Activated T-cell treated with anti-CD3 and anti-CD28 coated beads, Interleukin-2, amount 50 U/mL, for 72 hours (primary cell): ENCODE measurements around the gene MYO3B. TPM values are rescaled to one million over a fixed set of nuclear protein-coding genes. Genes with fewer than 3 reads are reported as not detected.

Experiments
- ATAC-seq, 2 donors: fragments of 150-1000 bp; cut with Tn5 transposase; replicated peaks in 1 of 2; 2 replicates each; pipeline ENCODE4 v1.10.0; 2021; ENCODE audit warnings: moderate library complexity in 2 of 2, mild to moderate bottlenecking in 1 of 2
- DNase-seq, 2 donors: peaks; one replicate each; pipeline ENCODE4 v3.0.0; 2021 to 2022; ENCODE audit warnings: mixed read lengths in 1 of 2
- H3K27ac Mint-ChIP-seq: one replicate; pipeline ENCODE4 v1.8.0; 2022; ENCODE audit warnings: mild to moderate bottlenecking, moderate library complexity, mixed read lengths
- H3K27me3 Mint-ChIP-seq: one replicate; pipeline ENCODE4 v1.8.0; 2022; ENCODE audit warnings: low read depth, mixed read lengths
- H3K36me3 Mint-ChIP-seq, 2 donors: one replicate each; pipeline ENCODE4 v1.8.0; 2022; ENCODE audit warnings: mixed read lengths in 2 of 2, mild to moderate bottlenecking in 1 of 2; ENCODE audit not compliant: insufficient read depth in 2 of 2
- H3K4me1 Mint-ChIP-seq: one replicate; pipeline ENCODE4 v1.8.0; 2022; ENCODE audit warnings: low read depth, mixed read lengths
- H3K4me3 Mint-ChIP-seq, 2 donors: one replicate each; pipeline ENCODE4 v1.8.0; 2022; ENCODE audit warnings: mild to moderate bottlenecking in 2 of 2, mixed read lengths in 2 of 2, moderate library complexity in 2 of 2
- H3K9me3 Mint-ChIP-seq, 2 donors: one replicate each; pipeline ENCODE4 v1.8.0; 2022; ENCODE audit warnings: mixed read lengths in 2 of 2
- total RNA-seq, 2 donors: library from RNA; stranded (reverse); gene quantifications; one replicate each; pipeline ENCODE4 v1.2.3, GENCODE V29; 2022

Gene MYO3B
- total RNA-seq, 2 donors from 2014 or later: 3.8 to 4.1 TPM

DNA sequence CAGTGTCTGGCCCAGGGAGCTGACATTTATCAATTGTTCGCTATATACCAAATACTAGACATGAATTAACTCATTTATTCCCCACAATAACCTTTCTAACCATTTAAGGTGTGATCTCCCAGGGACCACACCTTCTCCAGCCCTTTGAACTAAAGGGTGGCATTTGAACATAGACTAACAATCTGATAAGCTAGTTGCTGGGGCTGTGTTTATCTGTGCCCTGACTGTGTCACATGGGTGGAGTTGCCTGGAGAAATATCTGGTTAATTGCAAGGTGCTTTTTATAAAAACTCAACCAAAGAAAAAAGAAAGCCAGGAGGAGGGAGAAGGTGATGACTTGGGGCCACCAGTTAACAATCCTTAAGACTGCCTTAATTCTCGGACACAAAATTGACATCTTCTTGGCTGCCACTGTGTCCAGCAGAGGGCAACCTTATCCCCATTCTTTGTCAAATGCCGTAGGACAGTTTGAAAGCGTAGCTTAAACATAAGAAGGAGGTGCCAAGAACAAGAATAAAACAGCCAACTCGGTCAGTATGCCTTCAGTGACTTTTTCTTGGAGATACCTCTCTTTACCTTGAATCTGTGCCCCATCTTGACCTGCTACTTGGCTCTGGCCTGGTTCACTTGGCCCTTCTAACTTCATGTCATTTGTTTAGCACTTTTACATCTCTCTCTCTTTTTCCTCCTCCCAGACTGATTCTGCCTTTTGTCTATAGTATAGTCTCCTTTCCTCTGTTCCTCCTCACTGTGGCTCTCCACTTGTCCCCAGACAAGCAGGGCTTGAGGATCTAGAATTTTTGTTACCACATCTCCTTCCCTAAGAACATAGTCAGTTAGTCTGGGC is 183.4 kb downstream of the MYO3B start:
- Mint-ChIP-seq H3K27me3 (no peaks in the 10 kb centered on the region), H3K27ac (peak overlapping the region; percentile 96), H3K4me1 (peaks cover 46% of the 10 kb centered on the region), H3K36me3 (no peaks in the 10 kb centered on the region), H3K9me3 (no peaks in the 10 kb centered on the region), H3K4me3 (peak overlapping the region; percentile 58 to 65)
- DNase-seq (peak; percentile 59 to 66), ATAC-seq (peak; percentile 56 to 63)

DNA sequence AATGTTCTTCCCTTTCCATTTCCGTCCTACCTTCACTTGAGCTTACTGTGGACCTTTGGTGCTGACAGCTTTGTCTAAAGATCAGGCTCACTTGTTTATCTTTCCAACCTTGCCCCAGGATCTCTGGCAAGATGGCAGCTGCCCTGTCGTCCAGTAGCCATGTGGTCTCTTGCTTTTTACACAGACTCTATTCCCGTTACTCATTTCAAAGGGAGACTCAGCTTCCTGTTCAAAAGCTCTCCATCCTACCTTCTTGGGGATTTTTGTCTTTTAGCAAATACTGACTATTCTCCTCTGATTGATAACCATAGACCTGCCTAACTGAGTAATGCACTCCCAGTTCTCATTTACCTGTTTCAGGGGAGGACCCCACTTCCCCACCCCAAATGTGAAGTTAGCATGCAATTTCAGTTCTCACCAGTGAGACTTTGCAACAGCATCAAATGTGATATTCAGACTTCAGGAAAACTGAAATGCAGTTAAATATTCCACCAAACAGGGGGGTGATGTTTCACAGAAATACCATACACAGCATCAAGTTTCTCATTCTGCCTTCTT is 184.4 kb downstream of the MYO3B start:
- H3K27me3 Mint-ChIP-seq: no peaks in the 10 kb centered on the region
- H3K4me3 Mint-ChIP-seq: peak overlapping the region; percentile 58 to 65
- no peaks in the 10 kb centered on the region for H3K36me3 Mint-ChIP-seq
- peak; percentile 15 to 30 for DNase-seq
- peaks cover 54% of the 10 kb centered on the region for H3K4me1 Mint-ChIP-seq
- no peaks in the 10 kb centered on the region for H3K9me3 Mint-ChIP-seq
- peak; percentile 69 to 73 for ATAC-seq
- peak overlapping the region; percentile 96 for H3K27ac Mint-ChIP-seq

DNA sequence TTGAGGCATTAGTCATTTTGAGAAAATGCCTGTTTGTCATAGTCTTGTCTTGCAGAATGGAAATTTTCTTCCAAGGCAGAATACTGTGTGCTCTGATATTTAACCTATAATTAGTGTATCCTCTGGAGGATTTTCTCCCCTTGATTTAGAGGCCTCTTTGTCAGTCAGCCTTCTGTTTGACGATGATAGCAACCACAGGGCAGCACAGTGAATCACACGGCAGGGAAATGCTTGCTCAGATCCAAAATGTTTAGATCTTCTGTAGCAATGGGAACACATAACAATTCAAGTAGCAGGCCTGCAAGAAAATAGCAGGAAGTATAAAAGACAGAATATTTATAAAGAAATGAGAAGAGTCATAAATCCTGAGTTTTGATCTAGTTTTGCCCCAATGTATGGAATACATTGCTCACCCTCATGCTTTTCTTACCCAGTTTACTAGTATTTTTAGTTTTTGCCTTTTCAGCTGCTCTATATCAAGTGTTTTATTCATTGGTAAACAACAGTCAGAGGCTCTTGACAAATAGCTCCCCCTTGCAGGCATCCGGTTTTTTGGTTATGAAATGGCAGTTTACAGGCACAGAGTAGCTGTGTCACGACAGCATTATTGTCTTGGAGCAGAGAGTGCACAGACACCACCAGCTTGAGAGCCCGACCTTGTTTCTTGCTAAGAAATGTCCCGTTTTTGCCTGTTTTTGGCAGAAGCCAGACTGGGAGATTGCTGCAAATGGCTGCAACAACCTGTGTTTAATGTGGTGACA is 185.1 kb downstream of the MYO3B start:
- ATAC-seq: peak; percentile 72 to 80
- no peaks in the 10 kb centered on the region for H3K27me3 Mint-ChIP-seq
- peak overlapping the region; percentile 58 to 65 for H3K4me3 Mint-ChIP-seq
- H3K9me3 Mint-ChIP-seq: no peaks in the 10 kb centered on the region
- peaks cover 60% of the 10 kb centered on the region for H3K4me1 Mint-ChIP-seq
- peak; percentile 31 to 54 for DNase-seq
- H3K36me3 Mint-ChIP-seq: no peaks in the 10 kb centered on the region
- H3K27ac Mint-ChIP-seq: peak overlapping the region; percentile 96

DNA sequence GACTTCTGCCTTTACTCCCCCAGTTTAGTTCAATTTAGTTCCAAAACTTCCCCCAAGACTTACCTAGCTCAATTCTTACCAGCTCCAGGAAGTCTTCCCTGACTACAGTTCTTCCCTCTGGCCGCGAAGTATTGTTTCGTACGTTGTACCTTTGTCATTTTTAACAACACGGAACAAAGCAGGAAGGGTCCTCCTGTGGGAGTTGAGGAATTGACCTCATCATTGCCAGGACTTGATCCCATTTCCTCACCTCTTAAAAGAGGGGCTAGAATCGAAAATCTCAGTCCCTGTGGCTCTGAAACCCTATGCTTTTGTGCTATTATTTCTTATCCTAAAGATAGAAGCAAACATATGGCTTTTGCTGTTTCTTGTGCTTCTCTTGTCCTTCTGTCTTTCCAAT is 187.1 kb downstream of the MYO3B start:
- ATAC-seq (no peak), DNase-seq (no peak)
- H3K9me3 Mint-ChIP-seq: no peaks in the 10 kb centered on the region
- H3K36me3 Mint-ChIP-seq: no peaks in the 10 kb centered on the region
- H3K4me1 Mint-ChIP-seq: peaks cover 80% of the 10 kb centered on the region
- H3K4me3 Mint-ChIP-seq: peak overlapping the region in 1 of 2 donors; percentile 8
- H3K27ac Mint-ChIP-seq: peak overlapping the region; percentile 56
- H3K27me3 Mint-ChIP-seq: no peaks in the 10 kb centered on the region

DNA sequence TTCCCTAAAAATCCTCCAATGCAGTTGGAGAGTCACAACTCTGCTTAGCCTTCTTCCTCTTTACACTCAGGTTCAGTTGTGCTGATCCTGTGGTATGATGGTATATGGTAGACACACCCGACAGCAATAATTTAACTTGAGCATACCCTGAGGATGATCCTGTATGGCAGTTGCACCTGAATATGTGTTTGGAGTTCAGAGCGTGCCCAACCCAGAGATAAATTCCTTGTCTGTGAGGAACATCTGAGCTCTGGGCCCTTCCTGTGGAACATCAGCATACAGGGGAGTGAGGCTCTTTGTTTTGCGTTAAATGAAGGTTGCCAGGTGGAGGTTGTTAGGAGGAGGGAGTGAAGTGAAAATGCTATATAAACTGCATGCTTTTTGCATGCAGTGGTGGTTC is 187.7 kb downstream of the MYO3B start:
- Mint-ChIP-seq H3K27ac (no peak overlapping the region), H3K4me3 (no peak overlapping the region), H3K27me3 (no peaks in the 10 kb centered on the region), H3K36me3 (no peaks in the 10 kb centered on the region), H3K9me3 (no peaks in the 10 kb centered on the region), H3K4me1 (peaks cover 85% of the 10 kb centered on the region)
- DNase-seq (no peak), ATAC-seq (no peak)

DNA sequence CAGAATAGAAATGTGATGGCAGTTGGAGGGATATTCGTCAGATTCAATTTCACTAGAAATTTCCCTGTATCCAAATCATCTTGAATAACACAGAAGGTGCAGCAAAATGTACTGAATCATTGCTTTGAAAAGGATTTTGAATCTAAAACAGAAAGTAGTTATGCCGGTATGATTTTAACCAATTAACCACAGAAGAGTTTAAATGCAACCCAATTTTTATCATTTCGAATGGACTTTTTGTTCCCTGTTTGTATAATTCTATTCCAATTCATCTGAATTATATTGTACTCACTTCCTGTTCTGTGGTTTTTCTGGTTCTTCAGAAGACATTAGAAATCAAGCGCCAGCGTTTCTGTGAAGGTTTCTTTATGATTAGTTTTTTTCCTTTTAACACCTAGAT is 190.4 kb downstream of the MYO3B start:
- Mint-ChIP-seq H3K4me3 (peak overlapping the region; percentile 72 to 90), H3K9me3 (no peaks in the 10 kb centered on the region), H3K27ac (peak overlapping the region; percentile 97), H3K36me3 (no peaks in the 10 kb centered on the region), H3K27me3 (peaks cover 9% of the 10 kb centered on the region), H3K4me1 (peaks cover 83% of the 10 kb centered on the region)
- DNase-seq: no peak
- ATAC-seq: peak; percentile 59 to 65

DNA sequence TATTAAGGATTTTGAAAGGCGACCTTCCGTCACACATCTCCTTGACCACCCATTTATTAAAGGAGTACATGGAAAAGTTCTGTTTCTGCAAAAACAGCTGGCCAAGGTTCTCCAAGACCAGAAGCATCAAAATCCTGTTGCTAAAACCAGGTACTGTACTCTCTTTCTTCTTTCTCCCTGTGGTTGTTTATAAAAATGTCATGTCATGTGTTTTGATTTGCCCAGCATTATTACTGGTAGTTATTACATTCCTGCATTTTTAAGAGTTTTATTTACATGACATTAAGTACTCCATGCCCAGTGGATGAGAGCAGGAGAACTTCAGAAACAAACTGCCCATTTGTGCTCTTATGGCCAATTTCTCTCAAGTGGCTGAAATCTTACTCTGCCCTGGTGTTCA is 191.3 kb downstream of the MYO3B start:
- peaks cover 84% of the 10 kb centered on the region for H3K4me1 Mint-ChIP-seq
- H3K27me3 Mint-ChIP-seq: peaks cover 9% of the 10 kb centered on the region
- no peaks in the 10 kb centered on the region for H3K36me3 Mint-ChIP-seq
- peak overlapping the region; percentile 97 for H3K27ac Mint-ChIP-seq
- ATAC-seq (no peak), DNase-seq (no peak)
- no peaks in the 10 kb centered on the region for H3K9me3 Mint-ChIP-seq
- H3K4me3 Mint-ChIP-seq: peak overlapping the region; percentile 72 to 90

DNA sequence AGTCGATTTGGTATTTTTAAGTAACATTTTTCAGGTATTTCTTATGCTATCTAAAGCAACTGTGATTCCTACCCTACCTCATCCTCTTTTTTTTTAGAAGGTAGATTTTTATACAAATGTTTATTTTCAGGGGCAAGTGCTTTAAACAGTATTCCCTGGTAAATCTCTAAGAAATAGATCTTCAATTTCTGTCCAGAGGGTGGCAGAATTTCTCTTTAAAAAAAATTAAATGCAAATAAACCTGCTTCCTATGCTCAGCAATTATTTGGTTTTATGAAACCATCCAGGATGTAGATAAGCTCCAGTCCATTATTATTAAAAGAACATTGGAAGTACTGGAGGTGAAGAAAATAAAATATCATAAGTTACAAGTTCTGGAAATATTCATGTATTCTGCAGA is 191.9 kb downstream of the MYO3B start:
- no peaks in the 10 kb centered on the region for H3K9me3 Mint-ChIP-seq
- H3K27me3 Mint-ChIP-seq: peaks cover 9% of the 10 kb centered on the region
- DNase-seq (no peak), ATAC-seq (no peak)
- no peaks in the 10 kb centered on the region for H3K36me3 Mint-ChIP-seq
- peaks cover 87% of the 10 kb centered on the region for H3K4me1 Mint-ChIP-seq
- peak overlapping the region; percentile 60 to 90 for H3K4me3 Mint-ChIP-seq
- H3K27ac Mint-ChIP-seq: no peak overlapping the region

DNA sequence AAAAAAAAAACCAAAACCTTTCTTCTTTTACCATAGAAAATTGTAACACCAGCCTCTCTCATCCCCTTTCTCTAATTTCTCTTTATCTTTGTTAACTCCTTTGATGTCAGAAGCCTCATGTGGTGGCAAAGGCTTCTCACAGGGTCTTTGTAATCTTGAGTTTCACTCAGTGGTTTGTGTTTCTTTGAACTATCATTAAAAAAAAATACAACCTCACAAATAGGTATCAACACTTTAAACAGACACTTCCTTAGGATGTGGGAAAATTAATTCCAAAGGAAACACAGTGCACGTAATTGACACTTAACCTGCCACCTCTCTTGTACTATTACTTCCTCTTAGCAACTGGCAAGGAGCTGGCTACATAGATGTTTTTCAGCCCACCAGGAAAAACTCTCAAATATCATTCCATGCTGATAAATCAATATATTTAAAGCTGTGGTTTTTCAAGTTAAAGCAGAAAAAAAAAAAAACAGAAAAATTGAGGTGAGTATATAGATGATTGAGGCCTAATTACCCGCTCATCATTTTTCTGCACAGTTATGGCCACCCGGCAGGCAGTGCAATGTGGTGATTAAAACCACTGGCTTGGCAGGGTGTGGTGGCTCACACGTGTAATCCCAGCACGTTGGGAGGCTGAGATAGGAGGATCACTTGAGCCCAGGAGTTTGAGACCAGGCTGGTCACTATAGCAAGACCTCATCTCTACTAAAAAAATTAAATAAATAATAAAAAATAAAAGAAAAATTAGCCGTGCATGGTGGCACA is 193.5 kb downstream of the MYO3B start:
- Mint-ChIP-seq H3K27me3 (peaks cover 9% of the 10 kb centered on the region), H3K9me3 (no peaks in the 10 kb centered on the region), H3K27ac (peak overlapping the region; percentile 87), H3K36me3 (no peaks in the 10 kb centered on the region), H3K4me1 (peaks cover 84% of the 10 kb centered on the region), H3K4me3 (peak overlapping the region; percentile 60 to 90)
- ATAC-seq: peak in 1 of 2 donors; percentile 28
- no peak for DNase-seq

DNA sequence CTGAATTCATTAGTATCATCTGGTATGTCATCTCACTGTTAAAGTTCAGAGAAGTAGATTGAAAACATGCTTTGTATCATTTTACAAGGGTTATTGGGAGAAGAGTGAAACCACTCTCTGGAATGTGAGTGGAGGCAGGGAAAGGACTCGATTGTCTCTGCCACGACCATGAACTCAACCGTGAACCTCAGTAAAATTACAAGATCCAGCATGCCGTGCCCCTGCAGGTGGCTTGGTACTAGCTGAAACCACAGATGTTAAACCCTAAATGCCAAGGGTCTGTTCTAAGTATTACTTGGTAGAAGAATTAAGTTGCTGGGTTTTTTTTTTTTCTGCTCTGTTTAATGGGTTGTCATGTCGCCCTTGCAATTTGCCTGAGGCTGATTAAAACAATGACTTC is 197.2 kb downstream of the MYO3B start:
- Mint-ChIP-seq H3K4me3 (peak overlapping the region in 1 of 2 donors; percentile 5), H3K9me3 (no peaks in the 10 kb centered on the region), H3K27me3 (peaks cover 15% of the 10 kb centered on the region), H3K27ac (no peak overlapping the region), H3K4me1 (peaks cover 50% of the 10 kb centered on the region), H3K36me3 (no peaks in the 10 kb centered on the region)
- DNase-seq (no peak), ATAC-seq (peak in 1 of 2 donors; percentile 51)

DNA sequence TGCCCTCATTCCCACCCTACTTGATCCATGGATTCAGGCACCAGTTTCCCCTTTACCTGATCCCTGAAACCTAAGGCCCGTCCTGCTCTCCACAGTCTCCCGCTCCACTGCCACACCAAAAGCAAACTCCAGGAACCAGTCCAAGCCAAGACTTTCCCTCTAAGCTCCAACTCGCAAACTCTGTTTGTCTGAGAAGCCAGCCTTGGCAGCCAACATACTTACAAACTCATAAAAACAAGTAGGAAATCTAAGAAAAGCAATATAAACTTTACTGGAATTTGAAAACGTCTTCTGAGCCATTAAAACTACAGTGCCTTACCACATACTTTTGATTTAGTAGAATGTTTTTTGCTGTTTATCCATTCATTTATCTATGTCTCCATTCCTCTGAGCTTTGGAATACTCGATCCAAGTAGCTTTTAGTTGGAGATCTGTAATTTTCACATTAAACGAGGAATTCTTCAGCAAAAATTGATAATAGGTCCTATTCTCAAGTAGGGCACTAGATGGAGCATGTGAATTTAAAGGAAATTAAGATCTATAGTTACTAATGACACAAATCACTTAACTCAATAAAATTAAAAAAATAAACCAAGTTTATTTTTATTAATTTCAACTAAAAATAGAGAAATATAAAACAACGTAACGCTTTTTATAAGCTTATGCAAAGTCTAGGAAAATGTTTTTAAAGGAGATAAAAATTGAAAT is 199.7 kb downstream of the MYO3B start:
- Mint-ChIP-seq H3K4me1 (peaks cover 30% of the 10 kb centered on the region), H3K4me3 (no peak overlapping the region), H3K27ac (no peak overlapping the region), H3K9me3 (no peaks in the 10 kb centered on the region), H3K27me3 (peaks cover 9% of the 10 kb centered on the region), H3K36me3 (no peaks in the 10 kb centered on the region)
- ATAC-seq (no peak), DNase-seq (no peak)

DNA sequence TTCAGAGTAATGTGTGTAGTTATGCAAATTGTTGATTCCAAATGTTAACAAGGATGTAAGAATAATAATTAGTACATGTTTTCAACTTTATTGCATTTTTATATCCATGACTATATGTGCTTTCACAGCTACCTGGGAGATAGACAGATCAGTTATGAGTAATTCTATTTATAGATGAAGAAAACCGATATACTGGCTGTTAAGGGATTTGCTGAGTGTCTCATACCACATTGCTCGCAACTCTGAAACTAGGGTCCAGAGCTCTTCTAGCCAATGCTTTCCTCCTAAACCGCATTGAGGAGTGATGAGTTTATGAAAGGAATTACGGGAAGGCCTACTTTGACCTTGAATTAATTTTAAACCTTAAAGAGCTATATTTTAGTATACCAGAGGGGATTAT is 202.3 kb downstream of the MYO3B start:
- no peak overlapping the region for H3K4me3 Mint-ChIP-seq
- H3K9me3 Mint-ChIP-seq: no peaks in the 10 kb centered on the region
- H3K4me1 Mint-ChIP-seq: peaks cover 6% of the 10 kb centered on the region
- H3K36me3 Mint-ChIP-seq: peaks cover 0 to 3% of the 10 kb centered on the region in 2 donors
- no peak for DNase-seq
- no peak for ATAC-seq
- H3K27ac Mint-ChIP-seq: no peak overlapping the region
- peaks cover 6% of the 10 kb centered on the region for H3K27me3 Mint-ChIP-seq
